T47D (cell line): ENCODE results near the gene KCNMA1.
A peak's percentile ranks its signal among the peaks of the same experiment; 100 is the strongest.

Experiments used
- DNase-seq, 2 experiments: peaks; one replicate each; pipeline versions ENCODE4 v3.0.0 to v3.0.0-alpha.2; 2011 to 2012; ENCODE audit warnings: low read depth in 1 of 2, low spot score in 1 of 2
- JUND ChIP-seq: IDR thresholded peaks from 2 replicates; pipeline ENCODE4 v1.6.1; 2012; ENCODE audit warnings: low read depth
- in situ Hi-C: cut with HindIII; loops from 2 replicates; pipeline ENCODE4 v1.10.0; 2016; ENCODE audit warnings: low sequenced_read_pairs, low pct_unique_long_range_greater_than_20kb

The KCNMA1 gene

GRCh38 chr10:77289027-77289501, 348.5 kb downstream of the KCNMA1 start:
- in situ Hi-C loops = no loop called here
- no peak for DNase-seq
- no peak for TF ChIP-seq JUND

- in situ Hi-C loops = no loop called here
- TF ChIP-seq JUND = peak; percentile 58
- peak in 1 of 2 experiments; percentile 65 for DNase-seq
Measured at GRCh38 chr10:77287647-77288120, 349.9 kb downstream of the KCNMA1 start.

- in situ Hi-C loops = no loop called here
- no peak for TF ChIP-seq JUND
- DNase-seq = no peak
Measured at GRCh38 chr10:77286531-77287508, 350.8 kb downstream of the KCNMA1 start.

- no peak for DNase-seq
- TF ChIP-seq JUND = no peak
- in situ Hi-C loops = no loop called here
Measured at GRCh38 chr10:77285529-77286182, 352.0 kb downstream of the KCNMA1 start.

- TF ChIP-seq JUND = no peak
- in situ Hi-C loops = no loop called here
- peak in 1 of 2 experiments; percentile 42 for DNase-seq
Measured at GRCh38 chr10:77284797-77285196, 352.8 kb downstream of the KCNMA1 start.

- in situ Hi-C loops = no loop called here
- DNase-seq = no peak
- no peak for TF ChIP-seq JUND
Measured at GRCh38 chr10:77283326-77283725, 354.3 kb downstream of the KCNMA1 start.

- no peak for TF ChIP-seq JUND
- in situ Hi-C loops = no loop called here
- DNase-seq = no peak
Measured at GRCh38 chr10:77282163-77282562, 355.4 kb downstream of the KCNMA1 start.

- no peak for DNase-seq
- no peak for TF ChIP-seq JUND
- in situ Hi-C loops = no loop called here
Measured at GRCh38 chr10:77281719-77282118, 355.9 kb downstream of the KCNMA1 start.

- in situ Hi-C loops = no loop called here
- no peak for DNase-seq
- TF ChIP-seq JUND = no peak
Measured at GRCh38 chr10:77279207-77279606, 358.4 kb downstream of the KCNMA1 start.

- TF ChIP-seq JUND = no peak
- in situ Hi-C loops = no loop called here
Measured at GRCh38 chr10:77274046-77274795, 363.4 kb downstream of the KCNMA1 start.

GRCh38 chr10:77269163-77269562, 368.4 kb downstream of the KCNMA1 start:
- TF ChIP-seq JUND = no peak
- in situ Hi-C loops = no loop called here
- DNase-seq = no peak

More at GRCh38 chr10:77274046-77274795, 363.4 kb downstream of the KCNMA1 start:
- no peak for DNase-seq

- in situ Hi-C loops = no loop called here
- no peak for DNase-seq
- no peak for TF ChIP-seq JUND
Measured at GRCh38 chr10:77268721-77269120, 368.9 kb downstream of the KCNMA1 start.
